ENCODE measurements around the gene MAP2K5. TPM values are rescaled to one million over a fixed set of nuclear protein-coding genes. Genes with fewer than 3 reads are reported as not detected.

MAP2K5 gene
- polyA plus RNA-seq, 2 of the 4 experiments (the other 2 are of a cell fraction): 7.8 to 11.0 TPM

DNA sequence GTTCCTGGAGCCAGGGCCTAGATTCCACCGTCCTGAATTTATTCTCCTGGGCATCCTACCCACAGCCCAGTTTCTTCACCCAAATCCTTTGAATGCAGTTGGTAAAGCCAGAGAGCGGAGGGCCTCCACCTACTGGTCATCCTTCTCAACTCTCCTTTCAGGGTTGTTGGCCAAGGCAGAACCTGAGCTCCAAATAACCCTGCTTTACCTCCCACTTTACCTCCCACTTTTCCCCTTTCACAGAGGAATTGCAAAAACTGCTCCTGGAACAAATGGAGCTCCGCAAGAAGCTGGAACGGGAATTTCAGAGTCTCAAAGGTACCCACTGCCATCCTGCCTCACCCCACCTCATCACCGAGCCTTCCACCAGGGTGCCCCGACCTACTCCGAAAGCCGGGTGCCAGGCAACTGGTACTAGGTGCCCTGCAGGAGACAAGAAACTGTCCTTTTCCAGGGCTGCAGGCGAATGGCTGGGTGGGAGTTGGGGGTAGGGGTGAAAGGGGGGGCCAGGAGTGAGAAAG, 289.6 kb downstream of the MAP2K5 start:
- CTCF ChIA-PET: interaction anchor here (0.7 to 4.6 kb wide), 19 partner anchors 8 to 929 kb away, joined by 3 to 41 read pairs (median 3); no protein-coding TSS in a partner anchor
- Histone ChIP-seq H3K27ac (no peak overlapping the region), H3K9me3 (no peaks in the 10 kb centered on the region), H3K4me3 (no peak overlapping the region), H3K4me1 (peaks cover 11% of the 10 kb centered on the region; the same call in 2 of the 3 replicates), H3K4me2 (no peak overlapping the region)
- DNase-seq (ENCODE audit: low read depth in 1 of 2, low spot score in 1 of 2) (peak in 1 of 2 experiments; percentile 74), FAIRE-seq (no peak), ATAC-seq (peak; percentile 48 to 54; a peak in 5 of 6 replicates)
- 59% methylated on average over 9 of the region's 9 CpGs for WGBS (ENCODE audit: missing lambda C conversion rate)
- TF ChIP-seq FOSB (CRISPR knock-in tag; IDR thresholded peaks at IDR 0.05): no peak
- TF ChIP-seq RNF2 (IDR thresholded peaks at IDR 0.05; ENCODE audit: borderline replicate concordance, low read depth): no peak
- TF ChIP-seq SMC3 (IDR thresholded peaks at IDR 0.05): peak; percentile 45; the same call in 1 of the 3 replicates
- TF ChIP-seq FOSL2 (IDR thresholded peaks at IDR 0.05): no peak
- no peak for TF ChIP-seq FOSL2 (CRISPR knock-in tag; IDR thresholded peaks at IDR 0.05)
- no peak for TF ChIP-seq MYC (IDR thresholded peaks at IDR 0.05; ENCODE audit: borderline replicate concordance, low read length)
- TF ChIP-seq HOXB13 (CRISPR knock-in tag; IDR thresholded peaks at IDR 0.05; ENCODE audit: low read depth): no peak
- TF ChIP-seq RAD21 (conservative IDR thresholded peaks at IDR 0.05 in 1 of 2, IDR thresholded peaks at IDR 0.05 in 1 of 2): peak; percentile 48 to 64; a peak in 4 of 5 replicates
- TF ChIP-seq, protein P1, sequence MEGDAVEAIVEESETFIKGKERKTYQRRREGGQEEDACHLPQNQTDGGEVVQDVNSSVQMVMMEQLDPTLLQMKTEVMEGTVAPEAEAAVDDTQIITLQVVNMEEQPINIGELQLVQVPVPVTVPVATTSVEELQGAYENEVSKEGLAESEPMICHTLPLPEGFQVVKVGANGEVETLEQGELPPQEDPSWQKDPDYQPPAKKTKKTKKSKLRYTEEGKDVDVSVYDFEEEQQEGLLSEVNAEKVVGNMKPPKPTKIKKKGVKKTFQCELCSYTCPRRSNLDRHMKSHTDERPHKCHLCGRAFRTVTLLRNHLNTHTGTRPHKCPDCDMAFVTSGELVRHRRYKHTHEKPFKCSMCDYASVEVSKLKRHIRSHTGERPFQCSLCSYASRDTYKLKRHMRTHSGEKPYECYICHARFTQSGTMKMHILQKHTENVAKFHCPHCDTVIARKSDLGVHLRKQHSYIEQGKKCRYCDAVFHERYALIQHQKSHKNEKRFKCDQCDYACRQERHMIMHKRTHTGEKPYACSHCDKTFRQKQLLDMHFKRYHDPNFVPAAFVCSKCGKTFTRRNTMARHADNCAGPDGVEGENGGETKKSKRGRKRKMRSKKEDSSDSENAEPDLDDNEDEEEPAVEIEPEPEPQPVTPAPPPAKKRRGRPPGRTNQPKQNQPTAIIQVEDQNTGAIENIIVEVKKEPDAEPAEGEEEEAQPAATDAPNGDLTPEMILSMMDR (IDR thresholded peaks at IDR 0.05): peak; percentile 39
- POLR2A ChIA-PET: no interaction called here

DNA sequence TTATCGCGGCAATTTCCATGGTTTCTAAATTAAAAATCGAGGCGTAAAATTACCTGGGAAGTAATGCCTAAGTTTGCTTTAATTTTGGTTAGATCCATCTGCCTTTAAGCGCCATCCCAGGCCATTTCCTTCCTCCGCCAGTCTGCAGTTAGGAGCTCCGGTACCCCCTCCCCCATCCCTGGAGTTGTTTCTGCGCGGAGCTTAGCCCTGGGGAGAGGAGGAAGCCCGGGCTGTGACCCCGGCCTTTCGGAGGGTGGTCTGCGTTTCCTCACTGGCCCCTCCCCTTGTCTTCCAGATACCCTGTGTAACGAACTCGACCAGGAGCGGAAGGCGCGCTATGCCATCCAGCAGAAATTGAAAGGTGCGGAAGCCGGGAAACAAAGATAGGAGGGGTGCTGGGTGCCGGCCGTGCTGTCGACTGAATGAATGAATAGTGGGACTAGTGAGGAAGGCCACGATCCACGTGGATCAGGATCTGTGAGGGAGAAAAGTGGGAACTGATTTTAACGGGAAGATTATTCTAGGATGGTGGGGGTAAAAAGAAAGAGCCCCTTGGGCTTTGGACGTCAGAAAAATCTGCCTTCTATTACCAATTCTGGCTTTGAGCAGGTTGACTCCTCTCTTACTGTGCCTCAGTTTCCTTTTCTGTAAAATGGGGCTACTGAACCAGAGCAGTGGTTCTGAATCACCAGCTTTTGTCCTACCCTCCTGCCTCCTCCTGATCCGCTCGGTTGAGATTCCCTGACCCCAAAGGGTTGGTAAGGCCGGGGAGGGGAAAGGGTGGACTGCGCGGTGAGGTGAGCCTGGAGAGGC, 290.6 kb downstream of the MAP2K5 start:
- FAIRE-seq (no peak), ATAC-seq (no peak), DNase-seq (ENCODE audit: low read depth in 1 of 2, low spot score in 1 of 2) (no peak)
- Histone ChIP-seq H3K4me2 (peak overlapping the region; percentile 99), H3K9me3 (no peaks in the 10 kb centered on the region), H3K4me3 (peak overlapping the region; percentile 53), H3K4me1 (peaks cover 11% of the 10 kb centered on the region; the same call in 2 of the 3 replicates), H3K27ac (peak overlapping the region in 1 of 2 experiments; percentile 65; a peak in 2 of 6 replicates)
- 72% methylated on average over 32 of the region's 32 CpGs for WGBS (ENCODE audit: missing lambda C conversion rate)
- POLR2A ChIA-PET: no interaction called here
- CTCF ChIA-PET: interaction anchor here (0.5 to 4.6 kb wide), 11 partner anchors 9 to 930 kb away, joined by 3 to 41 read pairs (median 3); no protein-coding TSS in a partner anchor
- no peak for TF ChIP-seq HOXB5 (CRISPR knock-in tag; IDR thresholded peaks at IDR 0.05)
- TF ChIP-seq MAFK (IDR thresholded peaks at IDR 0.05; ENCODE audit: partially characterized antibody): no peak
- TF ChIP-seq ZC3H11A (IDR thresholded peaks at IDR 0.05): no peak
- TF ChIP-seq, protein P2, sequence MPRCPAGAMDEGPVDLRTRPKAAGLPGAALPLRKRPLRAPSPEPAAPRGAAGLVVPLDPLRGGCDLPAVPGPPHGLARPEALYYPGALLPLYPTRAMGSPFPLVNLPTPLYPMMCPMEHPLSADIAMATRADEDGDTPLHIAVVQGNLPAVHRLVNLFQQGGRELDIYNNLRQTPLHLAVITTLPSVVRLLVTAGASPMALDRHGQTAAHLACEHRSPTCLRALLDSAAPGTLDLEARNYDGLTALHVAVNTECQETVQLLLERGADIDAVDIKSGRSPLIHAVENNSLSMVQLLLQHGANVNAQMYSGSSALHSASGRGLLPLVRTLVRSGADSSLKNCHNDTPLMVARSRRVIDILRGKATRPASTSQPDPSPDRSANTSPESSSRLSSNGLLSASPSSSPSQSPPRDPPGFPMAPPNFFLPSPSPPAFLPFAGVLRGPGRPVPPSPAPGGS (IDR thresholded peaks at IDR 0.05): no peak
- no peak for TF ChIP-seq CHD4 (IDR thresholded peaks at IDR 0.05; ENCODE audit: borderline replicate concordance)
- TF ChIP-seq ZSCAN20 (CRISPR knock-in tag; IDR thresholded peaks at IDR 0.05): no peak
- TF ChIP-seq EHF (CRISPR knock-in tag; IDR thresholded peaks at IDR 0.05): no peak
- TF ChIP-seq HDAC2 (IDR thresholded peaks at IDR 0.05): no peak
- TF ChIP-seq ZNF302 (CRISPR knock-in tag; IDR thresholded peaks at IDR 0.05): no peak
